ENCODE data around the gene GPR27. TPM values are rescaled to one million over a fixed set of nuclear protein-coding genes. Genes with fewer than 3 reads are reported as not detected.

The GPR27 gene
- total and polyA plus RNA-seq, 2 experiments from 2014 or later, result 7.8 to 11.8 TPM

- no peak overlapping the region for H3K4me3 ChIP-seq
- H3K36me3 ChIP-seq (ENCODE audit: insufficient read depth), result no peaks in the 10 kb centered on the region
- TF ChIP-seq ZNF114 (CRISPR knock-in tag; IDR thresholded peaks at IDR 0.05) (no peak), NANOG (IDR thresholded peaks at IDR 0.05; ENCODE audit: borderline replicate concordance) (no peak), EZH2phosphoT487 (IDR thresholded peaks at IDR 0.05; ENCODE audit: unreplicated experiment) (no peak), ETS1 (IDR thresholded peaks at IDR 0.05) (no peak), ZNF331 (CRISPR knock-in tag; IDR thresholded peaks at IDR 0.05; ENCODE audit: low read depth) (no peak), POLR2AphosphoS5 (IDR thresholded peaks at IDR 0.05; ENCODE audit: low read depth) (no peak), STAT1 (IDR thresholded peaks at IDR 0.05; ENCODE audit: unreplicated experiment) (no peak), CREB1 (CRISPR knock-in tag; IDR thresholded peaks at IDR 0.05; ENCODE audit: low read depth) (no peak), REST (IDR thresholded peaks at IDR 0.05; ENCODE audit: unreplicated experiment) (no peak), ZNF462 (CRISPR knock-in tag; IDR thresholded peaks at IDR 0.05) (no peak), EZH2 (IDR thresholded peaks at IDR 0.05; ENCODE audit: low read depth, unreplicated experiment) (no peak), CTCF (conservative IDR thresholded peaks at IDR 0.05; ENCODE audit: low read depth in 2 of 2) (no peak), JUNB (IDR thresholded peaks at IDR 0.05; ENCODE audit: unreplicated experiment) (no peak)
- 0 out of 2 replicates have a peak overlapping the region, but pooled peaks have one; percentile 6 for H3K4me2 ChIP-seq
- H3K27me3 ChIP-seq (ENCODE audit: insufficient read depth), result no peaks in the 10 kb centered on the region
- peaks cover 32% of the 10 kb centered on the region for H3K4me1 ChIP-seq (ENCODE audit: insufficient read depth)
- no peaks in the 10 kb centered on the region for H3K79me2 ChIP-seq (replicated peaks; ENCODE audit: insufficient read depth)
- Mint-ChIP-seq H3K27me3 (ENCODE audit: insufficient read depth, low read depth, poor library complexity) (peaks cover 11% of the 10 kb centered on the region), H3K9me3 (no peaks in the 10 kb centered on the region; the same call in 2 of the 3 replicates), H3K27ac (no peak overlapping the region), H3K4me3 (no peak overlapping the region), H3K36me3 (ENCODE audit: low read depth) (peaks cover 4% of the 10 kb centered on the region; the same call in 1 of the 3 replicates), H3K4me1 (peaks cover 38% of the 10 kb centered on the region)
- no peaks in the 10 kb centered on the region for H3K9me2 ChIP-seq (ENCODE audit: insufficient read depth)
- H2AFZ ChIP-seq, result no peak overlapping the region
- no peak for DNase-seq (ENCODE audit: low spot score)
- H3K27ac ChIP-seq (ENCODE audit: low read depth), result no peak overlapping the region
- H3F3A ChIP-seq (replicated peaks; ENCODE audit: low read depth), result 0 out of 2 replicates have a peak, but pooled peaks cover 10% of the 10 kb centered on the region
- no peaks in the 10 kb centered on the region for H4K20me1 ChIP-seq (replicated peaks; ENCODE audit: insufficient read depth)
- ATAC-seq, result no peak
Observed at GRCh38 chr3:71733319-71733718, 20.3 kb upstream of the GPR27 start.
